Epidermal melanocyte (primary cell): ENCODE results near the gene HDGFL2.
"Not testable (repeated sequence)": the region's sequence is repeated elsewhere in the genome, so short reads cannot be mapped to it uniquely, and the experiment has no call there.

Experiments
- DNase-seq: peaks from one replicate; pipeline ENCODE4 v3.0.0; 2011; ENCODE audit warnings: low spot score; ENCODE audit not compliant: insufficient read length

Gene HDGFL2

GRCh38 chr19:4512070-4512469, 40.0 kb downstream of the HDGFL2 start:
- no peak for DNase-seq

- DNase-seq, result no peak
Measured at GRCh38 chr19:4513248-4513647, 41.2 kb downstream of the HDGFL2 start.

- no peak for DNase-seq
Measured at GRCh38 chr19:4515732-4516131, 43.6 kb downstream of the HDGFL2 start.

- DNase-seq, result no peak
Measured at GRCh38 chr19:4516199-4516938, 44.3 kb downstream of the HDGFL2 start.

GRCh38 chr19:4516939-4517300, 44.8 kb downstream of the HDGFL2 start:
- DNase-seq, result no peak

GRCh38 chr19:4517451-4518057, 45.5 kb downstream of the HDGFL2 start:
- DNase-seq, result no peak

- no peak for DNase-seq
Measured at GRCh38 chr19:4518345-4519171, 46.5 kb downstream of the HDGFL2 start, which contains the start of gene PLIN4. PLIN4 (minus strand) TSS chr19:4518486; CDS start chr19:4518272, 214 bp downstream.

GRCh38 chr19:4519172-4519496, 47.0 kb downstream of the HDGFL2 start:
- no peak for DNase-seq

- no peak for DNase-seq
Measured at GRCh38 chr19:4519521-4520277, 47.6 kb downstream of the HDGFL2 start.

GRCh38 chr19:4521170-4521887, 49.2 kb downstream of the HDGFL2 start:
- DNase-seq, result no peak

- DNase-seq, result no peak
Measured at GRCh38 chr19:4521888-4522242, 49.8 kb downstream of the HDGFL2 start.

GRCh38 chr19:4522291-4523002, 50.4 kb downstream of the HDGFL2 start:
- DNase-seq, result no peak

- no peak for DNase-seq
Measured at GRCh38 chr19:4523306-4524110, 51.4 kb downstream of the HDGFL2 start.

GRCh38 chr19:4524808-4525562, 52.9 kb downstream of the HDGFL2 start:
- DNase-seq, result peak; percentile 78

- DNase-seq, result no peak
Measured at GRCh38 chr19:4525563-4526002, 53.5 kb downstream of the HDGFL2 start.

- not testable (repeated sequence) for DNase-seq
Measured at GRCh38 chr19:4527377-4527776, 55.3 kb downstream of the HDGFL2 start.

- DNase-seq, result no peak
Measured at GRCh38 chr19:4528843-4529242, 56.7 kb downstream of the HDGFL2 start.

GRCh38 chr19:4529924-4530522, 57.9 kb downstream of the HDGFL2 start:
- DNase-seq, result no peak
